GM18511 (cell line): Measurements from ENCODE around the gene CCDC68.

ENCODE experiments used
- ATAC-seq: cut with Tn5 transposase; IDR thresholded peaks from one replicate; pipeline ENCODE4 v1.9.1; 2021; ENCODE audit warnings: mild to moderate bottlenecking, moderate library complexity; ENCODE audit not compliant: unreplicated experiment

Gene CCDC68

GRCh38 chr18:54961868-54962267 is 2.6 kb upstream of the CCDC68 start:
- no peak for ATAC-seq

GRCh38 chr18:54961016-54961423 is 1.8 kb upstream of the CCDC68 start:
- no peak for ATAC-seq

GRCh38 chr18:54960197-54960596 is 936 bp upstream of the CCDC68 start:
- ATAC-seq: no peak

DNA sequence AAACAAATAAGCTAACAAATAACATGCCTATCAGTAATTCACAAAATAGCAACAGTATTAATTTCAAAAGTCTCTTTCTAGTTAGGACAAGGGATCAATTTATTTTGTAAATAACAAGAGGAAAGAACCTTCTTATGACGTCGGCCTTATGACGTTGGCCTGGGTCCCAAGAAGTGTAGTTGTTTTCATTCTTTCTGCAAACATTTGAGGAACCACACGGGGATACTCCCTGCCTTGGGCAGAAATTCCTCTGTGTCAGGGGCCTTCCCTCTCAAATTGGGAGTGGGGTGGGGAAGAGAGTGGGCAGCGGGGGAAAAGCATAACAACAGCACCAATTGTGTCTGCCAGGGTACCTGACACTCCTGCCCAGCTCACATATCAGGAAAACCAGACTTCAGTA is 1.3 kb downstream of the CCDC68 start:
- no peak for ATAC-seq

DNA sequence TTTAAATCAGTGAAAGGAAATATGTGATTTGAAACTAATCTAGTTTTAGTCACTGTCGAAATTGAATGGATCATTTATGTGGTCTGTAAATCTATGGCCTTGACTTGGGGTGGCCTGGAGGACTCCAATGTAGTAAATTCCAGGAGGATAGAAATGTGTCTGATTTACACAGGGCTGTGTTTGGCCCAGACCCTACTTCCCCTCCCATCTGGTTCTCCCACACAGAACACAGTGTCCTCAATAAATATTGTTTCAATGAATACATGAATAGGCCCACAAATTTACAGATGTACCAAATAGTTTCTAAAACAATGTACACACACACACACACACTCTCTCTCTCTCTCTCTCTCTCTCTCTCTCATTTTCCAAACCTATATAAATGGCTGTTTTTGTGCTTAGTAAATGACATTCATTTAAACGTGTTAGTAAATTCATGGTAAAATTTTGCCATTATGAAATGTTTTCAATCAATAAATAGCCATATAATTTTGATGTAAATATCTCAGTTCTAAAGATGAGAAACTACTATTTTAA is 1.9 kb downstream of the CCDC68 start:
- no peak for ATAC-seq

DNA sequence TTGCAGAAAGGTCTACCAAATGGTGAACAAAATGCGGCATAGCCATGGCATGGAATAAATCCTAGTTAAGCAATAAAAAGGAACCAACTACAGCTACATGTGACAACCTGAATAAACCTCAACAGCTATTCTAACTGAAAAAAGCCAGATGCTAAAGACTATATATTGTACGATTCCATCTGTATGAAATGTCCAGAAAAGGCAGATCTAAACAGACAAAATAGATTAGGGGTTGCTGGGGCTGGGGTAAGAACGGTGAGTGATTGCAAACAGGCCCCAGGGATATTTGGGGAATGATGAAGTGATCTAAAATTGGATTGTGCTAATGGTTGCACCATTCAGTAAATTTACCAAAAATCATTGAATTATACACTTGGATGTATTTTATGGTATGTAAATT is 2.8 kb downstream of the CCDC68 start:
- no peak for ATAC-seq

DNA sequence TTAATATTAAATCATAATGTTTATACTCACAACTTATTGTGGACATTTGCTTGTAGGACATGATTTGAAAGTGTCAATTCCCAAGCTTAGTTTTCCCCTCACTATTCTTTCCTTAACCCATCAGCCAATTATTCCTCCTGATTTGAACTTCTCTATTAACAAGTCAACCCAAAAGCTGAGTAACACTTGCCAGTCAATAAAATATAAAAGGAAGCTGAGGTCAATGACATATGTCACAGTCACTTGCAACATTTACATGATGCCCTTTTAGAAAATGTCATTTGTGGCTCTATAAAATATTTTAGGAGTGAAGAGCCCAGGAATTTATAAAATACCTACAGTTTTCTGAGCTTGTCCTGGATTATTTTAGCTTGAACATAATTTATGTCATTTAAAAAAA is 7.2 kb downstream of the CCDC68 start:
- no peak for ATAC-seq

- ATAC-seq: no peak
These were observed 9.0 kb downstream of the CCDC68 start for GRCh38 chr18:54950221-54950620.

- ATAC-seq: no peak
These were observed 9.7 kb downstream of the CCDC68 start for GRCh38 chr18:54949588-54949987.

- no peak for ATAC-seq
These were observed 10.9 kb downstream of the CCDC68 start for GRCh38 chr18:54948350-54948837.

DNA sequence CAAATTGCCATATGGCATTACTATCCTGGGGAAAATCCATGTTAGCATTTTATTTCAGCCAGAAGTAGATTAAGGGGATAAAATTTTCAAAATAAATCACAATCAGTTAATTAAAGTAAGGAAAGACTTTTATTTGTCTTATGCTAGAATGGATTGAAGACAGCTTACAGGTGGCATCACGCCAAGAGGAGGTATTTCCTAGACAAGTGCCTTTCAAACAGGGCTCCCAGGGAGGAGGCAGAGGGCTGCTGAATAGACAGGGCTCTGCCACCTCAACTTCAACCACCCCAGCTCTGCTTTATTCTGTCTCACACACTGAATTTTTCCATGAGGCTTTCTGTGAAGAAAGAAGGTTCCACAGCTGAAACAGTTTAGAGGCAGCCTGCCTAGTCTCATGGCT is 12.2 kb downstream of the CCDC68 start:
- no peak for ATAC-seq

DNA sequence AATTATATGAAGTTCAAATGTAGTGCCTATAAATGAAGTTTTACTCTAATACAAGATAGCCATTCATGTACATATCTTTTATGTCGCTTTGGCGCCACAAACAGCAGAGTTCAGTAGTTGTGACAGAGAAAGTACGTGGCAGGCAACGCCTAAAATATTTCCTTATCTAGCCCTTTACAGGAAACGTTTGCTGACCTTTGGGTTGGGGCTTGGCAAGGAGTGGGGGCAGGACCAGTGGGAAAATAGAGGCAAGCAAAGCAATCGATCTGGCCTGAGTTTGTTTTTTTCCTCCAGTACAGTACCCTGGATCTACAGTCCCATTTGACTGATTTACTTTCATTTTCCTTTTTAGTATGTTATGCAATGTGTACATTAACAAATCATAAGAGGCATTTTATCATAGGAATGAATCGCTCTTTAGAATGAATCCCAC is 13.1 kb downstream of the CCDC68 start:
- ATAC-seq: peak; percentile 90

- no peak for ATAC-seq
These were observed 13.6 kb downstream of the CCDC68 start for GRCh38 chr18:54945576-54946125.

GRCh38 chr18:54942569-54942968 is 16.7 kb downstream of the CCDC68 start:
- no peak for ATAC-seq

GRCh38 chr18:54942144-54942543 is 17.1 kb downstream of the CCDC68 start:
- no peak for ATAC-seq

DNA sequence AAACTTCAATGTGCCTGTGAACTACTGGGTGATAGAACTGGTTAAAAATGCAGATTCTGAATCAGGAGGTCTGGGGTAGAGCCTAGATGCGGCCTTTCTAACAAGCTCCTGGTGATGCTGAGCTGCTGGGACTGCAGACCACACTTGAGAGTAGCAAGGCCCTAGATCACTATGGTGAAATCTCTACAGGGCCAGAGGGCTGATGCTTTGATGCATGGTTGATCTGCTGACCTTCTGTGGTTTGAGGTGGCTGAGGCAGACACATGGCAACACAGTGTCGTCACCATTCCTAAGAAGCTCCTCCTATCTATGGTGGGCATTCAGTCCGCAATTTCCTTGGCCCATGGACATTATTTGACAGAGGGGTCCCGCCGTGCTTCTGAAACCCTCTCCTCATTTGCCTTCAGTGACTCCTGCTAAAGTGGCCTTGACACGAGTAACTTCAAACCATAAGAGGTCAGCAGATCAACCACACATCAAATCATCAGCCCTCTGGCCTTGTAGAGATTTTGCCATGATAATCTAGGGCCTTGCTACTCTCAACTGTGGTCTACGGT is 19.8 kb downstream of the CCDC68 start:
- ATAC-seq: no peak

GRCh38 chr18:54938506-54938905 is 20.8 kb downstream of the CCDC68 start:
- ATAC-seq: no peak

GRCh38 chr18:54932472-54932871 is 26.8 kb downstream of the CCDC68 start:
- no peak for ATAC-seq

DNA sequence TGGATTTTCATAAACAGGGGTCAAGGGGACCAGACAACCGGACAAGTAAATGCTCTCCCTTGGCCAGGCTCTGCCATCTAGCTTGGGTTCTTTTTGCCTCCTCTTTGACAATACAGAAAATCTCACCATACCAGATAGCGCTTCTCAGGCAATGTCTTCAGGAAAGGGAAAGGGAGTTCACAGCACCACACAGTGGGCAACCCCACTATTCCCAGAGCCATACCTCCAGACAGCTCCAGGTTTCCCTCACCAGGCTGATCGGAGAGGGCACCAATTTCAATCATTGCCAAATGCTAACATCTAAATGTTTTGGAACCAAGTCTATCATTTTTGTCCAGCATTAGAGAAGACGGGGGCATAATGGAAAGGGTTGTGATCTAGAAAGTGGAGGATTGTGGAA is 28.1 kb downstream of the CCDC68 start:
- ATAC-seq: no peak

- no peak for ATAC-seq
These were observed 31.0 kb downstream of the CCDC68 start for GRCh38 chr18:54928236-54928635.

GRCh38 chr18:54926593-54927325 is 32.5 kb downstream of the CCDC68 start:
- ATAC-seq: no peak

DNA sequence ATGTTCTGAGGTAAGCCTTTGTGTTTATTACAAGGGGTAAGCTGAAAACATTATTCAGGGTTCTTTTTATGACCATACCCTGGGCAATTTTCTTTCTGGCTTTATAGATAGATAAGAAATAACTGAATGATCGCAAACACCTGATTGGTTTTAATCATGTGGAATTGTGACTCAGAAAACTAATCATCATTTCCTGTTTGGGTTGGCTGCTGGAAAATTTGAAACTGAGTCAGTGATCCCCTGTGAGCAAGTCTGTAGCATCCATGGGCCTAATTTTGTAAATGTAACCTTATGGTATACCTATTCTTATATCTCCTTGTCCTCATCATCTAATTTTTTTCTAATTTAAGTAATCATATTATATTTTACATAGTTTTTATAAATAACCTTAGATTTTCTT is 34.3 kb downstream of the CCDC68 start:
- no peak for ATAC-seq
